IPS DF 6.9 (cell line): ENCODE measurements around the gene CEP43.
A peak's percentile ranks its signal among the peaks of the same experiment; 100 is the strongest.

Experiments
- DNase-seq: peaks from one replicate; pipeline ENCODE4 v3.0.0-alpha.2; 2013; ENCODE audit warnings: low read depth, low spot score
- H3K27ac ChIP-seq: one replicate; pipeline ENCODE4 v1.5.1; 2013; ENCODE audit warnings: low read length, control low read depth
- H3K27me3 ChIP-seq: 2 replicates; pipeline ENCODE4 v1.6.1; 2013; ENCODE audit warnings: mild to moderate bottlenecking, low read length; ENCODE audit not compliant: control insufficient read depth, insufficient read depth
- H3K36me3 ChIP-seq: 2 replicates; pipeline ENCODE4 v1.6.1; 2013; ENCODE audit warnings: low read length; ENCODE audit not compliant: control insufficient read depth, insufficient read depth
- H3K4me1 ChIP-seq: 2 replicates; pipeline ENCODE4 v1.6.1; 2013; ENCODE audit warnings: low read length; ENCODE audit not compliant: control insufficient read depth, insufficient read depth
- H3K4me3 ChIP-seq: 2 replicates; pipeline ENCODE4 v1.5.1; 2013; ENCODE audit warnings: mild to moderate bottlenecking, low read length
- H3K9me3 ChIP-seq: 2 replicates; pipeline ENCODE4 v1.6.1; 2013; ENCODE audit warnings: low read length, inconsistent platforms; ENCODE audit not compliant: control insufficient read depth, insufficient read depth
- WGBS: extraction: QIAGEN DNeasy Blood & Tissue Kit; methylation state at CpG from one replicate; pipeline ENCODE4 v1.1.7; 2013; ENCODE audit warnings: mixed read lengths, missing lambda C conversion rate; ENCODE audit not compliant: insufficient read length, insufficient coverage; 5-methylcytosine and 5-hydroxymethylcytosine counted together

Gene CEP43

DNA sequence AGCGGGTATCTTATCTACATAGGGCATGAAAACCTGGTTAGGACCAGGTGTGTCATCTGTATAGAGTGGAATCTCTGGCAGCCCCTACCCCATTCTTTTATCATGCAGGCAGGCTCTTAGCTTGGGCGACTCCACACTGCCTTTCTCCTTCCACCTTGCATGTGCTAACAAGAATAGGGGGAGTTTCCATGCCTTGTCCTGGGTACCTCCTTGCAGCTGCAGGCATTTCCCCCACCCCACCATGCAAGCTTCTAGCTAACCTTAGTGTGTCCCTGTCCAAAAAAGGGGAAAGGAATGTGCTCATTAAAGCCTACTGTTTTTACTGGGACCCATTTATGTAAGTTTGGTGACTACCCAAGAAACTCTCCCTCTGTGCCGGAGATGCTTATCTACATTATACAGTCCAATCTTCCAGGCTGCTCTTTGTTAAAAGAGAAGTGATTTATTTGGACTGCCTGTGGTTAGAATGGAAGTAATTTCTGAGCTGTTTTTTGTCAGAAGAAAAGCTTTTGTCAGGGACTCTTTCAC is 10.5 kb upstream of the CEP43 start:
- DNase-seq, result no peak
- no peaks in the 10 kb centered on the region for H3K9me3 ChIP-seq
- H3K27ac ChIP-seq, result no peak overlapping the region
- H3K4me3 ChIP-seq, result no peak overlapping the region
- H3K27me3 ChIP-seq, result no peaks in the 10 kb centered on the region
- no peaks in the 10 kb centered on the region; the same call in 1 of the 2 replicates for H3K4me1 ChIP-seq
- WGBS, result no CpG with 5 or more reads among the region's 3 CpGs
- H3K36me3 ChIP-seq, result no peaks in the 10 kb centered on the region

DNA sequence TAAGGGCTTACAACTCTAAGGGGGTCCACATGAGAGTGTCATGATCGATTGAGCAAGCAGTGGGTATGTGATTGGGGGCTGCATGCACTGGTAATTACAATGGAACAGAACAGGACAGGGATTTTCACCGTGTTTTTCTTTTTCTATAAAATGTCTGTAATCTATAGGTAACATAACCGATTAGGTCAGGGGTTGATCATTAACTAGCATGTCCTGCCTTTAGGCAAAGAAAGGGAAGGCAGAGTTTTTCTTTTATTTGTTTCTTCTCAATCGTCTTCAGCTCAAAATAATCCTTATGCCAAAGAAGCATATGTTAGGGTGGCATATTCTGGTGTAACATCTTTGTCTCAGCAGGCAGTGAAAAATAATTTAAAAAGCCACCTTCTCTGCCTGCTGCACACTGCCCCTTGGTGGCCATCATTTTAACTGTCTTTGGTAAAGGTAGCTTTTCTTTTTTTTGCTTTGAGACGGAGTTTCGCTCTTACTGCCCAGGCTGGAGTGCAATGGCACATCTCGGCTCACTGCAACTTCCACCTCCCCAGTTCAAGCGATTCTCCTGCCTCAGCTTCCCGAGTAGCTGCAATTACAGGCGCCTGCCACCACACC is 9.7 kb upstream of the CEP43 start:
- WGBS, result no CpG with 5 or more reads among the region's 10 CpGs
- DNase-seq, result no peak
- H3K36me3 ChIP-seq, result no peaks in the 10 kb centered on the region
- no peaks in the 10 kb centered on the region; the same call in 1 of the 2 replicates for H3K4me1 ChIP-seq
- H3K9me3 ChIP-seq, result no peaks in the 10 kb centered on the region
- no peak overlapping the region for H3K27ac ChIP-seq
- no peaks in the 10 kb centered on the region for H3K27me3 ChIP-seq
- H3K4me3 ChIP-seq, result no peak overlapping the region

DNA sequence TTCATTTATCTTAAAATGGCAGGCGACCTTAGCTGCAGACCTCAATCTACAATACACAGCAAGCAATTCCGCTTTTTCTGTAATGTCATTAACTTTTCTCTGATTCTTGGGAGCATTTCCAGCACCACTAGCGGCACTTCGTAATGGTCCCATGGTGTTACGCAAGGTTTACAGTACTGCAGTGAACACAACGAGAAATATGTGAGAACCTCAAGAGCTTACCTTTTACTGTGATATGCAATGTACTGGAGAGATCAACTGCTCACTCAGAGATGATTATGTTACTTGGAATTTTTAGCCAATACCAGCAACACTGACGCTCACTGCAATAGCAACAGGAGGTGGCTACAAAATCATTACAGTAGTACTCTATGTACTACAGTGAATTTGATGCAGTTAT is 2.8 kb upstream of the CEP43 start:
- no CpG with 5 or more reads among the region's 7 CpGs for WGBS
- no peaks in the 10 kb centered on the region for H3K27me3 ChIP-seq
- peaks cover 4% of the 10 kb centered on the region; the same call in 1 of the 2 replicates for H3K4me1 ChIP-seq
- peaks cover 3% of the 10 kb centered on the region; the same call in 1 of the 2 replicates for H3K36me3 ChIP-seq
- no peaks in the 10 kb centered on the region for H3K9me3 ChIP-seq
- no peak overlapping the region for H3K27ac ChIP-seq
- H3K4me3 ChIP-seq, result no peak overlapping the region
- no peak for DNase-seq

GRCh38 chr6:166997348-166997747 is 1.8 kb upstream of the CEP43 start:
- H3K4me1 ChIP-seq, result peaks cover 4% of the 10 kb centered on the region; the same call in 1 of the 2 replicates
- H3K9me3 ChIP-seq, result no peaks in the 10 kb centered on the region
- H3K4me3 ChIP-seq, result no peak overlapping the region
- no CpG with 5 or more reads among the region's 3 CpGs for WGBS
- H3K36me3 ChIP-seq, result peaks cover 3% of the 10 kb centered on the region; the same call in 1 of the 2 replicates
- H3K27ac ChIP-seq, result no peak overlapping the region
- no peaks in the 10 kb centered on the region for H3K27me3 ChIP-seq
- no peak for DNase-seq

- H3K9me3 ChIP-seq, result no peaks in the 10 kb centered on the region
- no peak overlapping the region for H3K27ac ChIP-seq
- no peaks in the 10 kb centered on the region for H3K27me3 ChIP-seq
- H3K4me1 ChIP-seq, result peaks cover 4% of the 10 kb centered on the region; the same call in 1 of the 2 replicates
- H3K4me3 ChIP-seq, result peak overlapping the region; percentile 90; the same call in 1 of the 2 replicates
- no peak for DNase-seq
- peaks cover 3% of the 10 kb centered on the region; the same call in 1 of the 2 replicates for H3K36me3 ChIP-seq
- WGBS, result no CpG with 5 or more reads among the region's 38 CpGs
Measured at GRCh38 chr6:166997768-166998255, 1.4 kb upstream of the CEP43 start.

DNA sequence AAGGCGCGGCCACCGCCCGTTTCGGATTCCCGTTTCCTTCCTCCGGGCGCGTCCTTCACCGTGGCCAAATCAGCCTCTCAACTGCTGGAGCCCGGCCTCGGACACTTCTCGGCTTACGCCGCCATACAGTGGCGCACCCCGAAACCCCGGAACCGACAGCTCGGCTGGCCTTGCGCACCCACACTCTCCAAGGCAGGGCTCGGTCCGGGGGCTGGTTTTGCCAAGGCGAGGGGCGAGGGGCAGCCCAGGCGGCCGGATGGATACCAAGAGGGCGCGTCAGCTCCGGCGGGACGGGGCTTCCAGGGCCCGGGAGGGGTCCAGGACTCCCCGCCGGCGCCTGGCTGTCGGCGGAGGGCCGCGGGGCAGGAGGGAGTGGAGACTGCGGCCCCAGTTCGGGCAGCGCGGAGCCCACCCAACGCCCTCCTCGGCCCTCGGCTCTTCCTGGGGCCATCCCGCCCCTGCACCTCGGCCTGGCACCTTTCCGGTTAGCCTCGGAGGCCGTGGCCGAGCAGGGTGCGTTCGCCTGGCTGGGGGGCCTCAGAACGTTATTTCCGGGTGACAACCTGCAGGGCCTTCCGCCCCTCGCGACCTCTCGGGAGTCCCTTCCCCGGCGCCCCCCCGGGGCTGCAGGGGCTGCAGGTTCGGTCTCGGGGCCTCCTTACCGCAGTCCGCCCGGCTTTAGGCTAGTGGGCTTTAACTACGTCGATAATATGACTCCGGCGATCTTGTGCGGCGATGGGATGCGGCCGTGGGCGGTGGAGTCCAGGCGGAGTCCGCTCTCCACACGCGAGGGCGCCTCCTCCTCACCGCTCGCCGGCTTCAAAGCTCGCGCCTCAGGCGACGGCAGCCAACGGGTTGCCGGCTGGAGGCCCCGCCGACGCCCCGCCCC is 697 bp upstream of the CEP43 start:
- Histone ChIP-seq H3K36me3 (peaks cover 3% of the 10 kb centered on the region; the same call in 1 of the 2 replicates), H3K27ac (no peak overlapping the region), H3K9me3 (no peaks in the 10 kb centered on the region), H3K4me3 (peak overlapping the region; percentile 90), H3K27me3 (no peaks in the 10 kb centered on the region), H3K4me1 (peaks cover 4% of the 10 kb centered on the region; the same call in 1 of the 2 replicates)
- WGBS, result no CpG with 5 or more reads among the region's 96 CpGs
- no peak for DNase-seq

DNA sequence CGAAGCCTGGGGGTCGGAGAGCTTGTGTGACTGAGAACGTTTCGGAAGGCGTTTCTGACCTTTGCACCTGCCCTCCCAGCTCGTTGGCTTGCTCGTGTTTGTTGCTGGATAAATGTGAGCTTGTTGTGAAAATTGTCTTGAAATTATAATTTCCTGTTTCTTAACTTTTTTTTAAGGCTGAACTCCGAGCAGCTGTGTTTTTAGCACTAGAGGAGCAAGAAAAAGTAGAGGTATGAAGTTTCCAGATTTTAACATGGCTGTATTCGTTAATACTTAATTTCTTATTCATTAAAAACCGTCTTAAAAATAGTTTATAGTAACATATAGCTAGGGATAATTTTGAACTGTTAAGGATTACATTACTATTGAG is 672 bp downstream of the CEP43 start:
- Histone ChIP-seq H3K36me3 (peaks cover 3% of the 10 kb centered on the region; the same call in 1 of the 2 replicates), H3K27me3 (no peaks in the 10 kb centered on the region), H3K4me1 (peaks cover 4% of the 10 kb centered on the region; the same call in 1 of the 2 replicates), H3K27ac (no peak overlapping the region), H3K9me3 (no peaks in the 10 kb centered on the region), H3K4me3 (peak overlapping the region; percentile 90)
- no CpG with 5 or more reads among the region's 10 CpGs for WGBS
- no peak for DNase-seq

DNA sequence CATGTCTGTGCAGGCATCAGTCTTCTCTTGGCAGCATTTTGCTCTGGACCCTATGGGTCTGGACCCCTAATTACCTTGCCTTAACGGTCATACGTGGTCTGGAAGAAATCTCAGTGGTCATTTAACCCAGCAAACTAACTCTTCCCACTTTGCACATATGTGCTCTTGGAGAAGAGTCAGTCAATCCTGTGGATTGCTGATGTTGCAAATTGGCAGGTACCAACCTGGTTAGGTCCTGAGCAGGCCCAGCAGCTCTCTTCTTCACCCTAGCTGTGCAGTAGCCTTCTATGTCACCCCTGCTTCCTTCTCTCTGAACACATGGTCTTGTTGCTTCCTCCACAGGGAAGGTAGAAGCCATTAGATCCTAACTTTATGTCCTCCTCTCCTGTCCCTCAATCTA is 1.6 kb downstream of the CEP43 start:
- Histone ChIP-seq H3K4me1 (peaks cover 4% of the 10 kb centered on the region; the same call in 1 of the 2 replicates), H3K27me3 (no peaks in the 10 kb centered on the region), H3K27ac (no peak overlapping the region), H3K9me3 (no peaks in the 10 kb centered on the region), H3K4me3 (no peak overlapping the region), H3K36me3 (peaks cover 5% of the 10 kb centered on the region; the same call in 1 of the 2 replicates)
- no peak for DNase-seq
- no CpG with 5 or more reads among the region's 2 CpGs for WGBS

DNA sequence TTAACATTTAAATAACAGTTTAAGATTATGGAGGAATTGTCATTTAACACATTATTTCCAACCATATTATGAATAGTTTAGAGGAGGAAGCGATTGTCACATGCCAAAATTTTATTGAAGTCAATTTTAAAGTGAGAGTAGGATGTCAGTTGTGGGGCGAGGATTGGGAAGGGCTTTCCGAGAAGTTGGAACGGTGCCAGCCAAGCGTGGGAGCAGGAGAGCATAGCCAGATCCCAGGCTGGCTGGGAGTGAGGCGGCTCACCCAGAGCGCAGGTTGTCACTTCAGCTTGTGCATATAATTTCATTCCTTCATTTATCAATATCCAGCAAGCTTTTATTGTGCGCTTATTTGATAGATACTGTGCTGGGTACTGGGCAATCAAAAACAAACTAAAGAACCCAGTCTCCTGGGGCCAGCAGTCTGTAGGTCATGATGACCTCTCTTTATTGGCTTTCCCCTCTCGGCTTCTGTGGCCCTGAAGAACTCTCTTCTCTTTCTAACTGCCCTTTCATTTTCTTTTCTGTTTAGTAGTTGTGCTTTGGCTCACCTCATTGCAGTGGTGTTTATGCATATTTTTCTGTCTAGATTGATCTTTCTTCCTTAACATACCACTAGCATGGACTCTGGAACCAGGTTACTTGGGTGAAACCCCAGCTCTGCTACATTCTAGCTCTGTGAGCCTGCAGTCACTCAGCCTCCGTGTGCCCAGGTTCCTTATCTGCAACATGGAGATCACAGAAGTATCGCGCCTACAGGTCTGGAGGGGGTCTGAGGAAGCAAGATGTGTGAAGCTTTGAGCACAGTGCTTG is 6.4 kb downstream of the CEP43 start:
- no CpG with 5 or more reads among the region's 12 CpGs for whole genome bisulfite sequencing
- peaks cover 8% of the 10 kb centered on the region; the same call in 1 of the 2 replicates for H3K36me3 ChIP-seq

More for the DNA sequence above, 6.4 kb downstream of the CEP43 start:
- DNase-seq, result no peak
- no peak overlapping the region for H3K27ac ChIP-seq
- H3K4me1 ChIP-seq, result 0 out of 2 replicates have a peak, but pooled peaks cover 1% of the 10 kb centered on the region
- H3K9me3 ChIP-seq, result no peaks in the 10 kb centered on the region
- H3K27me3 ChIP-seq, result no peaks in the 10 kb centered on the region
- no peak overlapping the region for H3K4me3 ChIP-seq
